GM13976 (cell line): ENCODE measurements around the gene LCN12.

Source experiments
- DNase-seq: peaks from one replicate; pipeline ENCODE4 v3.0.0; 2012; ENCODE audit warnings: low spot score
- in situ Hi-C: fragments of 300-500 bp; cut with MboI; formaldehyde crosslinking; loops from one replicate; pipeline ENCODE4 v1.12.0; 2022; ENCODE audit warnings: low sequenced_read_pairs, mixed read lengths, inconsistent platforms; ENCODE audit not compliant: unreplicated experiment
- TF ChIP-seq, protein P1 (sequence below): IDR thresholded peaks from 2 replicates; pipeline ENCODE4 v1.5.1; 2012; ENCODE audit warnings: borderline replicate concordance, mild to moderate bottlenecking; ENCODE audit not compliant: insufficient read depth; ENCODE audit errors: extremely low read depth, missing control alignments, control extremely low read depth

Gene LCN12

DNA sequence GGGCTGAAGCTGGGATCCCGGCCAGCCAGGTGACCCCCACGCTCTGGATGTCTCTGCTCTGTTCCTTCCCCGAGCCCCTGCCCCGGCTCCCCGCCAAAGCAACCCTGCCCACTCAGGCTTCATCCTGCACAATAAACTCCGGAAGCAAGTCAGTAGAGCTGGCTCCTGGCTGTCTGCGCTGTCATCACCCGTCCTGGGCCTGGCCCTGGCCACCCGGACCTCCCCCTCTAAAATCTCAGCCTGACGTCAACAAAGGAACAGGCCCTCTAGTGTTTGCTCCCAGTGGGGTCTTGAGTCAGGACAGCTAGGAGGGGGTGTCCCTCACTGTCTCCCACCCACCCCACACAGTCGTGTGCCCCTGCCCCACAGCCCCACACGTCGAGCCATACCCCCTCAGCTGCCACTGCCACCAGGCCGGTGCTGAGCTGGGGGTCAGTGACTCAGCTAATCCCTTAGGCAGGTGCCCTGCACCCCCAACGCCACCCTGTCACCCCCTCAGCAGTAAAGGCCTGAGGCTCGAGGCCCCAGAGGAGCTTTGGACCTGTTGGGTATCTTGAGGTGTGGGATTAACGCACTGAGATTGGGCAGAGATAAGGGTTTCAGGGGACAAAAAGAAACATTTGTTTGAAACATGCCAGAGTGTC is 29.6 kb downstream of the LCN12 start:
- TF ChIP-seq, protein P1, sequence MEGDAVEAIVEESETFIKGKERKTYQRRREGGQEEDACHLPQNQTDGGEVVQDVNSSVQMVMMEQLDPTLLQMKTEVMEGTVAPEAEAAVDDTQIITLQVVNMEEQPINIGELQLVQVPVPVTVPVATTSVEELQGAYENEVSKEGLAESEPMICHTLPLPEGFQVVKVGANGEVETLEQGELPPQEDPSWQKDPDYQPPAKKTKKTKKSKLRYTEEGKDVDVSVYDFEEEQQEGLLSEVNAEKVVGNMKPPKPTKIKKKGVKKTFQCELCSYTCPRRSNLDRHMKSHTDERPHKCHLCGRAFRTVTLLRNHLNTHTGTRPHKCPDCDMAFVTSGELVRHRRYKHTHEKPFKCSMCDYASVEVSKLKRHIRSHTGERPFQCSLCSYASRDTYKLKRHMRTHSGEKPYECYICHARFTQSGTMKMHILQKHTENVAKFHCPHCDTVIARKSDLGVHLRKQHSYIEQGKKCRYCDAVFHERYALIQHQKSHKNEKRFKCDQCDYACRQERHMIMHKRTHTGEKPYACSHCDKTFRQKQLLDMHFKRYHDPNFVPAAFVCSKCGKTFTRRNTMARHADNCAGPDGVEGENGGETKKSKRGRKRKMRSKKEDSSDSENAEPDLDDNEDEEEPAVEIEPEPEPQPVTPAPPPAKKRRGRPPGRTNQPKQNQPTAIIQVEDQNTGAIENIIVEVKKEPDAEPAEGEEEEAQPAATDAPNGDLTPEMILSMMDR: no peak
- in situ Hi-C loops: no loop called here
- no peak for DNase-seq

DNA sequence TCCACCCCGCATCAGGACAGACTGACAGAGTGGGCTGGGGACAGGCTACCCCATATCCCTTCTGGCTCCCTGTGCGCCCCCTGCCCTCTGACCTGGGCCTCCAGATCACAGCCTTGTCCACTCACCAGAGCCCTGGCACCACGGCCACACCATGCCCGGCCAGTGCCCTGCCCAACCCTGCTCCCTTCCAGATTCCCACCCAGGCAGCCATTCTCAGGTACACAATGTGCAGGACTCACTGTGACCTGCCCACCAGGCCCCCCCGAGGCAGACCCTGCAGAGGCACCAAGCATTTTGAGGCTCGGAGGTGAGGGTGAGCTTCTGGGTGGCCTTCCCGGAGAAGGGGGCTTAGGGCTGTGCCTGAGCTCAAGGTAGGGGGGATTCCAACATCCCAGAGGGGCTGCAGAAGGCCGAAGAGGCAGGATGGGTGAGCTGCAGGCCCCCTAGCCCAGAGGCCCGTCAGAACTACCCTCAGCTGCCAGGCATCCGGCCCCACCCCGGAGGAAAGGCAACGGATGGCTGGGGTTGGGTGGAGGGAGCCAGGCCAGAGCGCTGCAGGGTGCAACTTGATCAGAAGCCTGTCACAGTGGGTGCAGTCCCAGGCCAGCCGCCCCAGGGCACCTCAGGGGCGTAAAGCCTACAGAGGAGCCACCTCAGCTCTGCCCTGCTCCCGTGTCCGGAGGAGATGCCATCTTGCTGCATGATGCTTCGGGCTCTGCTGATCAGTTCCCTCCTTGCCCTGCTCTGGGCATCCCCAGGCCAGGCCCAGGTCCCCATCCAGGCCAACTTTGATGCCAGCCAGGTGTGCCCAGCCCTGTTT is 30.4 kb downstream of the LCN12 start, which contains the start of gene LCNL1:
Gene LCNL1 (plus strand): TSS at position 762 of the 820 bp plus-strand sequence. CDS start 594 bp downstream, outside the sequence.
- no peak for DNase-seq
- in situ Hi-C loops: no loop called here
- TF ChIP-seq, protein P1: no peak

DNA sequence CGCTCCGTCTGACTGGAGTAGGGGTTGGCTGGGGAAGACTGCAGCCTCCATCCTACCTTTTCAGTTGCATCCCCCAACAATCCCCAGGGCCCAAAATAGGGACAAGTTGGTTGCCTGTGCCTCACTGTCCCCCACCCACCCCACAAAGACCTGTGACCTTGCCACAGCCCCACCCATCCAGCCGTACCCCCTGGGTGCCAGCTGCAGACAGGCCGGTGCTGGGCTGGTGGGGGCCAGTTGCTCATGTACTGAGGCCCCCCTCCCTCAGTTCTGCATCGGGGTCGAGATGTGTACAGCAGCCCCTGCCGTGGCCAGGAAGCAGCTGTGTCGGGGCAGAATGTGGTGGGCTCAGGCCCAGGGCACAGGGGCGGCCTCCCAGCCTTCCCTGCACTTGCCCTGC is 31.1 kb downstream of the LCN12 start:
- in situ Hi-C loops: no loop called here

DNA sequence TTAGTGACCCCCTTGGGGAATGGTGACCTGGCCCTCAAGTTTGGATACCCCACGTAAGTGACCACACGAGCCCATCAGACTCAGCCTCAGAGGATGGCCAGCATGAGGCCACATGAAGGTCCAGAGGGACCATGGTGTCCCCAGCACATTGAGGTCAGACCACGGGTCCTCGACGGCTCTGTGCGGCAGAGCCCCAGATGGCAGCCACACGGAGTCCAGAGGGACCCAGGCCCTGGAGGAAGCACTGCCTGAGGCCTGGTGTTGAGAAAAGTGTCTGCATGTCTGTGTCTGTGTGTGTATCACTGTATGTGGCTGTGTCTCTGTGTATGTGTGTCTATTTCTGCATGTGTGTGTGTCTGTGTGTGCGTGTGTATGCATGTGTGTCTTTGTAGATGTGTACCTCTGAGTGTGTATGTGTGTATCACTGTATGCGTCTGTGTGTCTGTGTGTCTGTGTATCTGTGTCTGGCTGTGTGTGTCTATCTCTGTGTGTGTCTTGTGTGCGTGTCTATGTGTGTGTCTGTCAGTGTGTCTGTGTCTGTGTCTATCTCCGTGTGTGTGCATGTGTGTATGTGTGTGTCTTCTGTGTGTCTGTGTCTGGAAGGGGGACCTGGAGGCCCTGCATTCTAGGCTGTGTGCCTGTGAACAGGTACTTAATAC is 31.7 kb downstream of the LCN12 start:
- no peak for DNase-seq
- TF ChIP-seq, protein P1: no peak
- in situ Hi-C loops: no loop called here

More for the DNA sequence above, 31.1 kb downstream of the LCN12 start:
- DNase-seq: no peak
- TF ChIP-seq, protein P1: no peak

DNA sequence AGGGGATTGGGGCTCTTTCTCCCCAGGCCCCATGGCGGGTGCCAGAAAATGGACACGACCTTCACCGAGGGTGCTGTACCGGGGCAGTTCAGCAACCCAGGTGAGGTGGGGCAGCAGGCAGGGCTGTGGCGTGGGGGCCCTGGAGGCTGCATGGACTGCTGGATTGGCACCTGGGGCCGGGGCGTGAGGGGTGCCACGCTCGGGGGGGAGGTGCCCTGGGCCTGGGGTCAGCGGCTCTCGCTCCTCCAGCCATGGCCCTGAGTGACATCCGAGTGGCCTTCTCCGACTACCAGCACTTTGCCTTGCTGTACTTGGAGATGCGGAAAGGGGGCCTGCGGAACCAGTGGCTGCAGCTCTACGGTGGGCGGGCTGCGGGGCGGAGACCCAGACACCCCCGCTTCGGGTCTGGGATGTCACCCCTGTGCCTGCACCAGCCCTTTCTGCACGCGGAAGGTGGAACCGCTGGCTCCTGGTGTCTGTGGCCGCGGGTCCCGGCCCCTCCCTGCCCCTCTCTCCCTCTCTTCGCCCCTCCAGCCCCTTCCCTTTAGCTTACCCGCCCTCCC is 32.5 kb downstream of the LCN12 start:
- TF ChIP-seq, protein P1: no peak
- in situ Hi-C loops: no loop called here

DNA sequence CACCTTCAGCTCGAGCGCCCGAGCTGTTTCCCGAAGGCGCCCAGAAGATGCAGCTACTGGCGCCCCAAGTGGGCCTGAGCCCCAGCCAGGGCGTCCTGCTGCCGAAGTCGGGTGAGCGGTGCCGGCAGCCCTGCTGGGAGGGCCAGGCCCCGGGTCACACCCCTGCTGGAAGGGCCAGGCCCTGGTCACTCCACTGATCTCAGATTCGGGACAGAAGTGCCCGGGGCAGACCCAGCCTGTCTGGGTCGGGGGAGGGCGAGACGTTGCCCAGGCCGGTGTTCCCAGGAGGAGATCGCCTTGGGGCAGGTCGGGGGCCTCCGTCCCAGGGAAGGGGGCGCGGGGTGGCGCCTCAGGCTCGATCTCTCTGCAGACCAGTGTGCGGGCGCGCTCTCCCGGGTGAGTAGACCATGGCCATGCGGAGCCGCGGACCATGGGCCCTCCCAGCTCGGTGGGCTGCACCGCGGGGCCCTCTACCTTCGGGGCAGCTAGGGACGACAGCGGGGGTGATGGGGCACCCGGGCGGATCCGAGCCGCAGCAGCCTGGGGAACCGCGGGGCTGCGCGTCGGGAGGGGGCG is 33.0 kb downstream of the LCN12 start:
- TF ChIP-seq, protein P1: no peak
- in situ Hi-C loops: no loop called here
- DNase-seq: no peak

More for the DNA sequence above, 32.5 kb downstream of the LCN12 start:
- DNase-seq: no peak
